GM18873 (cell line): ENCODE measurements around the gene JAG1.

Source experiments
- ATAC-seq: cut with Tn5 transposase; IDR thresholded peaks from one replicate; pipeline ENCODE4 v1.9.1; 2021; ENCODE audit warnings: mild to moderate bottlenecking, moderate library complexity, moderate number of reproducible peaks; ENCODE audit not compliant: unreplicated experiment, low FRiP score

Gene JAG1

DNA sequence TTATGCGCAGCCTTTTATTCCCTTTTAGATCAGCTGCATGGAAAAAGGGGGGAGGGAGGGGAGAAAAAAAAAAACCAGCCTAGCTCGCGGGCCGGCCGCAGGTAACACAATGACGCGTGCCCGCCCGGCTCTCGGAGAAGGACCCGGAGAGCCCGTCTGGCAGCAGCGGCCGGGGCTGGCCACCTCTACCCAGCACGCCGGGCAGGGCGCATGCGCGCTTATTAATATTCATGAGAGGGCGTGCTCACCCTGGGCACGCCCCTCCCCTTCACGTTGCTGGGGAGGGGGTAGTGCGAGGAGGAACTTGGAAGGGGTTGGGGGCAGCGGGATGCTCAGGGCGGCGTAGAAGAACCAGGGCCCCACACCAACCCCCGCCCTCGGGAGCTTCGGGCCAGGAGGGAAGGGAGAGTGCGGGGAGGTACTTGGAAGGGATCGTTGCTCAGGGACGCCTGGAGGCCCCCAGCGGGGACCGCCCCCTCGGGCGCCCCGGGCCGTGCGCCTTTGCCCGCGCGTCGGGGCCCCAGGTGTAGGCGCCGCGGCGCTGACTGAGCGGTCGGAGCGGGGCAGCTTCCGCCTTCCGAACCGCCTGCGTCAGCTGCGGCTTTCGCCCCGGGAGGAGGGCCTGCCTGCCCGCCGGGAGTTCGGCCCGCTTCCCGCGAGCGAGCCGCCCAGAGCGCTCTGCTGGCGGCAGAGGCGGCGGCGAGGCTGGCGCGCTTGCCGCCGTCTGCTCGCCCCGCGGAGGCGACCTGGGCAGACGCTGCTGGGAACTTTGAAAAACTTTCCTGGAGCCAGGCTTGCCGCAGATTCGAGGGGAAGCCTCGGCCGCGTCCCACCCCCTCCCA is at the start of gene JAG1:
TSS of gene JAG1 (minus strand) at position 158 of the 842 bp plus-strand sequence. CDS start 469 bp downstream, outside the sequence.
- peak; percentile 53 for ATAC-seq

DNA sequence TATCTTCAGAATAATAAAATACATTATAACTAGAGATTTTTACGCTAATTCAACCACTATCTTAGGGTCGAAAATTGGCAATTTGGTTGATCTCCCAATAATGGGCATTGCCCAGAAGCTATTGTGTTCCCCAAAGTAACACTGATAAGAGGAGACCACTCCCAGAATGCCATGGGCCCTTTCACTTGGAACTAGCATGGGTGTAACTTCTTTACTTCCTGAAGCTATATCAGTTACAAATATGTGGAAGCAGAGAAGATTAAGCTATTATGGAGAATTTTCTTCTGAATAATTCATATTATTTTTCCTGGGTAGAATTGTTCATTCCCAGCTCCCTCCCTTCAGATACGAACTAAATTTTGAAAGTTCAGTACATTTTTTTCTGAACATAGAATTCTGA is 48.2 kb upstream of the JAG1 start:
- no peak for ATAC-seq

DNA sequence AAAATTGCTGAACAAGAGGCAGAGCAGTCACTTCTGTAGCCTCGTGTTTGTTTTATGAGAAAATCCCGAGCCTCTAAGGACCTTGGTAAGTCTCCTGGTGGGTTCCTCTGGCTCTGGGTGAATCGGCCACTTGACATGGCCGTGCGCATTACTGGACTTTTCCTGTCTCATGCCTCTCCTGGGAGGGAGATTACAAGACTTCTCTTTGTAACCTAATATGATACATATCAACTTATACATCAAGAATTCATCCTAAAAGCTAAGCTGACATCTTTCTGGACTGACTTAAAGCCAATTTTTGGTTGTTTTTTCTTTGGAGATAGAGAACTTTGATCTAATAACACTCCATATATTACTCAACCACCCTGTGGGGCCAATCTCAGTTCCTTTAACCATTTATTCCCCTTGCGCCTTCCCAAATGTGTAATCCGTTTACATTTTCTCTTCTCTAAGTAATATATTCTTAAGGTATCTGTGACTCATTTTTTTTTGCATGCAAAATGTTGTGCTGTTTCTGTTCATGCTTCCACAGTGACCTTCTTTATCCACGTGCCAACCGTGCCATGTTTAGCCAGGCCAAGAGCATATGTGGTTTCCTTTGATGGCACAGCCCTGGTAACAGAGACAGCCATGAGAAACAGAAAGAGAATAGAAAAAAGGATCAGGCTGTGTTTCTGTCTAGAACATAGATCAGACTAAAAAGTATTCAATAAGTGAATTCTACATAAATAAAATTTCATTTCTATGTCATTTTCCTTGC is 47.5 kb upstream of the JAG1 start:
- ATAC-seq, result no peak

DNA sequence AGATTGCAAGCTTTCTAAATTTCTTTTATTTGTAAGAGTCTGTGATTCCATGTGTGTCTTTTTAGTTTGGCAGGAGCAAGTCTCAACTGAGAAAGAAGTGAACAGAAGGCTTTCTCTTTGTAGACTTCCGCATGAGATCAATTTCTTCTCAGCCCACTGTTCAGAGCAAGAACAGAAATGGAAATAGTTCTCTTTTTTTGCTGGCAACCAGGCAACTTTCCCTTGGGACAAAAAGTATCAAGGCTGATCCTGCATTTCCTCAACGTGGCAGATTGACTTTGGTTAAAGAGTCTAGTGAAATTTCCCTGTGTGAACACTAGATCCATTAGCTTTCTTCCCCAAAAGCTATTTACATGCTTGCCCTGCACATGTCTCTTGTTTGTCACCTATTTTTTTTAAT is 46.8 kb upstream of the JAG1 start:
- ATAC-seq, result no peak

DNA sequence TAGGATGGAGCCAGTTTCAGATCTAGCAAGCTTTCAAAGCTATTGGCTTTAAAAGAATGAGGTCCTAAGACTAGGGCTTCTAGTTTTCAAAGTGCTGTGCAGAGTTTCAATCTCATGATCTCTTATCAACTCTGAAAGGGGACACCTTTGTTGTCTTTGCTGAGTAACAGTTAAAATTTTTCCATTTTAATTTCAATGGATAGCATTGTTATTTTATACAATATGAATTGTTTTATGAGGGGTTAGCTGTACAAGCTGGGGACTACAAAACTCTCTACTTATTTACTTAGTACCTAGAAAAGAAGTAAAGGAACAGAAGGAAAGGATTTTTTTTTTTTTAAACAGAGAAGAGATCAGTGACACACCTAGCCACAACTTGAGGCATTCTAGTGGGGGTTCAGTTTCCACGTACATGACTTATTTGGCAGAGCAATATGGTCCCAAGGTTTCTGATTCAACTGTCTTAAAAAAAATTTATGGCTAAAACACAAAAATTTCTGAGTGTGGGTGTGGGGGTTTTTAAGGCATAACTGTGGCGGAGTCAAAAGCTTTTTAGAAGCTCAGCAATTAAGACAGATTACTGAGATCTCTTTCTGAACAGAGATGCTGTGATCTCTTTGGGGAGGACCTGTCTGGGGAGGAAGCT is 46.1 kb upstream of the JAG1 start:
- no peak for ATAC-seq

DNA sequence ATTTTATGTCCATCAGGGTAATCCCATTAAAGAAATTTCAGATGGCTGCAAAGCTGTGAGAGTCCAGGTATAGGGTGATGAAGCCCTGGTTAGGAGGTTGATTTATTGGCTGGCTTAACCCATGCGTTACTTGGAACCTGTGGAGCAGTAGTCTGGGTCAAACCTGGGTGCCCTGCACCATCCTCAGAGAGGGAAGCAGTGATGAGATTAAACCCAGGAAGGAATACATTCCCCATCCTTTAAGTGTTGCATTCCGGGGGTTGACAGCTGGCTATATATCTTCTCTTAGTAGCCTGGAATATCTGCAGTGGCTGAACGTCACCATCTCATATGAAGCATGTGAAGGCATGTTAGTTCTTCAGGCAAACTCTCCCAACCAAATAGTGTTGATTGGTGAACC is 44.9 kb upstream of the JAG1 start:
- ATAC-seq, result no peak

DNA sequence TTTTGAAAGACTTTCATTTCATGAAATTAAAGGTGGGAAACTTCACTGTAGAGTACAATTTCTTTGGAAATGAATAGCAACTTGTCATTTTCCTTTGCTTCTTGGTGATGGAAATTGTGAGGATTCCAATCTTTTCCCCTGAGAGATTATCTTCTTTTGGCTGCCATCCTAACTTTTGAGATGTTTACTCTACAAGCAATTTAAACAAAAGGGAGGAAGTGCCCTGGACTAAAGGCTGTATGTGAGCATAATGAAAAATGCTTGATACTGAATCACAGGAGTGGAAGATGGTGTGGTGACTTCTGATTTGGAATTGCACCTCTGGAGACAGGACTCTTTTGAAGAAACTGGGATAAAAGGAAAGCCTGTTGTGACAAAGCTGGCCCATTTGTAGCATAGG is 43.1 kb upstream of the JAG1 start:
- ATAC-seq, result no peak

DNA sequence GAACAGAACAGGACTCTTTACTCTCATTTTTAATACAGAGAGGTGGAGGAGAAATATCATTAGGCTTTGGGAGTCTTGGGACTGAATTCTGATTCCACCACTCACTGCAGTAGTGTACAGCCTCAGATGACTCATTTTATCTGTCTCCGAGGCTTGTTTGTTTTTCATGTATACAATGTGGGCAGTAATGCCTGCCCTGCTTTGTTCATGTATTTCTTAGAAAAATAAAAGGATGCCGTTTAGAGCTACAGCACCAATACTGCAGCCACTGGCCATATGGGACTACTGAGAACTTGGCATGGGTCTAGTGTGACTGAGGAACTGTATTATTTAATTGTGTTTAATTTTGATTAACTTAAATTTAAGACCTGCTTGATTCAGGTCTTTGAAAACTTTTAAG is 41.2 kb upstream of the JAG1 start:
- ATAC-seq, result no peak

DNA sequence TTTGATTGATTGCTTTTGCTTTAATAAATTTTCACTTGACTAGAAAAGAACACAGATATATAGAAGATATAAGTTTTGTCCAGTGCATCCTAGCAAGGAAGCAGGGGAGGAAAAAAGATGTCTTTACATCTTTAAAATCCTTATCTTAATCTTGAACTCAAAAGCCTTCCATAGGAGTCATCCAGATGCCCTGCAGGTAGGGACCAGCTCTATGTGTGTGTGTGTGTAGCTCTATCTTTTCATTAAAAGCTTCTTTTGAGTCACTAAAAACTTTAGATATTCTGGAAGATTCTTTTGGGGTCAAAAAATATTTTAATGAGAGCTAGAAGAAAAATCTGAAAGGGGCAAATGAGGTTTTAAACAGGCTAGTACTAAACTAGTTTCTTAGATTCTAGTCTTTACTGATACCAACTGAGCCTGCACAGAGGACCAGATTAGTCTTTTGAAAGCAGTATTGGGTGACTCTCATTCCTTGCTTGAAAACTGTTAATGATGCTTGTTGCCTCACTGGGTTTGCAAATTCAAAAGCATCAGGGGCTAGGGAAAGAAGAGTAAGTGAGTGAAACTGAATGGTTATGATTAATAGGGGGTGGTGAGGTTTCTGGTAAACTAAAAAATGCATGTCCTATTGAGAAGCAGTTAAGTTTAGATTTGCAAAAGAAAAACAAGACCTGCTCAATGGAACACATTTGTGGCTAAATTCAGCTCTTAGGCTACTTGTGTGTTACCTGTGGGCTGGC is 40.6 kb upstream of the JAG1 start:
- ATAC-seq, result no peak

DNA sequence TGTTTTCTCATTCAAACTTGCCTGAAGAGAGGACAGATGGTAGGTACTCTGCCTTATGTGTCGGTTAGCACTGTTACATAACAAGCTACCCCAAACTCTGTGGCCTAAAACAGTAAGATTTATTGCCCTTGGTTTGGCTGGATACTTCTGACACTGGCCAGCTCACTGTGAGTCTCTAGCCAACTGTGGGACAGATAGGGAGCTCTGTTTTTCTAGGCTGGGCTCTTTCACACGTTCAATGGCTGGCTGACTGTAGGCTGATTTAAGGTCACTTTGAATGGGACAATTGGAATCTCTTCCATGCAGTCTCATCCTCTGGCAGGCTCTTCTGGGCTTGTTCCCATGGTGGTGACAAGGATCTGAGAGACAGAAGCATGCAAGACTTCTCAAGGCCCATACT is 39.4 kb upstream of the JAG1 start:
- ATAC-seq, result no peak

DNA sequence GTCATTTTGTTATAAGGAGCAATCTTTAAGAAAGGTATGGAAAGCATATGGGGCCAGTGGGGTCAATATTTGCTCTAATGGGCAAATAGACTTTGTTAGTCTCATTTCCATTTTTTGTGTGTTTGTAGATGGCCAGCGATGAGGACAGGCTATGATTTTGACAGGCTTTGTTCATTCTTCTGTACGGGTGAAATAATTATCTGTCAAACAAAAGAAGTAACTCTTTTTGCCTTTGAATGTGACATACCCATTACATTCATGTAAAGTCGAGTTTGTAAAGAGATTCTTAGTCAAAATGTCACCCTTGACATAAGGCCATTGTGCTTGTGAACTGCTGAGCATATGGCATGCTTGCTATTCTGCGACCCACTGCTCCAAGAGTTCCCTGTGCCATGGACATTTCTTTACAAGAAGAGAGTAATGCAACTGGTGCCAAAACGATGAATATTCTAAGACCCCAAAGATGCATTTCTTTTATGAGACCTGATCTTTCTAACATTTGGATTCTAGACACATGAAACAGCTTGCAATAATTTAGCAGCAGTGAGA is 38.2 kb upstream of the JAG1 start:
- ATAC-seq, result no peak

DNA sequence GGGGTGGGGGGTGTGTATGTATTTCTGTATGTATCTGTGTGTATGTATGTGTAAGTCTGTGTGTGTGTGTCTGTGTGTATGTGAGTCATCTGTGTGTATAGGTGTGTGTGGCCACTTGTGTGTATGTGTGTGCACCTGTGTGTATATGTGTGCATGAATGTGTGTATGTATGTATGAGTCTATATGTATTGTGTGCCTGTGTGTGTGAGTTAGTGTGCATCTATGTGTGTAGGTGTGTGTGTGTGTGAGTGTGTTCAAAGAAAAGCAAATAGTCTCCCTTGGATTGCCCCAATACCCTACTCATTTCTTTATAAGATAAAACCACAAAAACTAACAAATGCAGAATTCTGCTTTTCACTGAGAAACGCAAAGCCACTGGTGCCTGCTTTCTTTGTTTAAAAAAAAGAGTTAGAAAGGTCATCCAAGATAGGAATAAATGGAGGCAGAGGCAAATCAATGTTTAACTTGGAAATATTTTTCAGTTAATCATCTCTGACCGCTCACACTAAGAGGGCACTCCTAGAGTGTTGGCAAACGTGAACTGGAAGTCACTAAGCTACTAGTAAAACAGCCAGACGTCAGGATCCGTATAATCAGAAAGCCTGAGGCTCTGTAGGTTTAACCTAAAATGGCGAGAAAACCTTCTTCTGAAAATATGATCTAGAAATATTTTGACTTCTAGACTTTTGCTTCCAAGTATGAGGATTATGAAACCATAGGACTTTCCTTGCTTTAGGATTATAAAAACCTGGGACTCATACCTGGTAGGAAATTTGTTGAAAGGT is 37.4 kb upstream of the JAG1 start:
- ATAC-seq, result no peak

DNA sequence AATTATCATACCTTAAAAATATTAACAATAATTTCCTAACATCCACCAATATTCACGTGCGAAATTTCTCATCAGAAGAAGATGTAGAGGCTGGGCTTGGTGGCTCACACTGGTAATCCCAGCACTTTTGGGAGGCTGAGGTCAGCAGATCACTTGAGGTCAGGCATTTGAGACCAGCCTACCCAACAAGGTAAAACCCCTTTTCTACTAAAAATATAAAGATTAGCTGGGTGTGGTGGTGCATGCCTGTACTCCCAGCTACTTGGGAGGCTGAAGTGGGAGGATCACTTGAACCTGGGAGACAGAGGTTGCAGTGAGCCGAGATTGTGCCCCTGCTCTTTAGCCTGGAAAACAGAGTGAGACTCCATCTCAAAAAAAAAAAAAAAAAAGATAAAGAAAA is 36.1 kb upstream of the JAG1 start:
- no peak for ATAC-seq

DNA sequence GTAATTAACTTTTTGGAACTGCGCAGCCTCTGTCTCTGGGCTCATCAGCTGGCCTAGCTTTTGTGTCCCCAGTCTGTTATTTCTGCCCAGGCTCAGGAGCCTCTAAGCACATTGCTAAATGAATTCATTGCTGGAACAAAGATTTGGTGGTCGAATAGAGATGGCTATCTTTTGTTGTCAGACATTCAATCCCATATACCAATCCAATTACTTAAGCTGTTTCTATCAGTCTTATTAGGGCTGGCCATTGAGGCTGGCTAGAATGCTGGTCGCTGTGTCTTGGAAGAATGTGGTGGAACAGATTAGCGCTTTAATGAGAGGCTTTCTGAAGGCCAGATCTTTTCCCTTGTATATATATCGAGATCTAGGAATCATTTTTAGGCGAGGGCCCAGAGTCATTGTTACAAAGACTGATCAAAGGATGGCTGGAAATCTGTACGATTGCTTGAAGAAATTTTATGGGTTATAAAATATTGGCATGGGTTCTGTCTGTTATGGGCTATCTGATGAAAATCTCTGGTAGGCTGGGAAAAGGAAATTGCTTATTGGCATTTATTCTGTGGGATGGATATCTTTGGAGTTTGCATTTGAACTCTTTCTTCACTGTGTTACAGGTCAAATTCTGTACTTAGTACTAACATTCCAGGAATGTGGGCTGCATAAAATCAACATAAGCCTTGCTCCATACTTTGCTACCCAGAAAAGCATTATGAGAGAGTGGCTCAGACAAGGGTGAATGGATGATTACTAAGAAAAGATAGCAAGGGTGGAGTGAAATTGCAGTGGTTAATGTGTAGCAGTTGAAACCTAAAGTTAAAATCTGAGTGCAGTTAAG is 34.8 kb upstream of the JAG1 start:
- ATAC-seq, result no peak

DNA sequence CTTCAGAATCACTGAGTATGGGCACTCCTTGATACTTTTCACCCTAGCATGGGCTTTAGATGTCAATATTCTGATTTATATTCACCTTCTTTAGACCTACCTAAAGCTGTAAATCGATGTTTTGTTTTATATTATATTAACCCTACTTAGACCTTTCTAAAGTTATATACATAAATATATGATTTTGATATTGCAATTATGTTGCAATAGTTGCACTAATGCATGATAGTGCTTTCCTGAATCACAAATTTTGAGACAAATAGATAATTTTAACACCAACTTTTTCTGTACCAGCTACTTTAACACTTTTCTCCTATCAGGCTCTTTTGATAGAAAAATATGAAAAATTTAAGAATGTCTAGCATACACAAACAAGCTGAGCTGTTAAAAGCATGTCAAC is 34.0 kb upstream of the JAG1 start:
- ATAC-seq, result no peak

DNA sequence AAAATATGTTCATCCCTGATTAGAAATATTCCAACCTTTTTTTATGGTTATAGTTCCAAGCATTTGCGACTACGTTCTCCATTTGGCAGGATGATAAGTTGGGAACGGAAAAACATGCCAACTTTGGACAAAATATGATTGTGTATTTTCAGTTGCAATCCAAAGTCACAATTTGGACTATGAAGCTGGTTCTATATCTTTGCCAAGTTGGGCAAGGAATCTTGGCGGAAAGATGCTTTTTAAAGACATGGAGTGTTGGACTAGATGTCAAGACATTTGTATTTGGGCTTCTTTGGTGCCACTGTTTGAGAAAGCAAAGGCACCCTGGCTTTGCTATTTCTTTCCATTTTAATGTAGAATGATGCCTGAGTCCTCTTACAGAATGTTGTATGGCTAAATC is 33.3 kb upstream of the JAG1 start:
- no peak for ATAC-seq

DNA sequence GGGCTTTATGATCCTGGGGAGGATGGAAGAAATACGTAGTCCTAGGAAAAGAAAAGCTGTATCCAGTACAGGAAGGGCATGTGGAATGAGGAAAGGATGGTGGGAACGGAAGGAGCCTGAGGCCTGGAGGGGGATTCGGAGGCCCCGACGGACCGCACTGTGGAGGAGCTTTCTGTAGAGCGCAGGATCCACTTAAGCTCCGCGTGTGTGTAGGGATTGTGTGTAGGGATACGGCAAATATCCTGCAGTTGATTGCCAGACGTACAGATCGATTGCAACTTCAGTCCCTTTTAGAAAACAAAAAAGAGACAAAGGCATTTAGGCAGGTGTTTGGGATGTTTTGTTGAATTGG is 32.6 kb upstream of the JAG1 start:
- ATAC-seq, result no peak

DNA sequence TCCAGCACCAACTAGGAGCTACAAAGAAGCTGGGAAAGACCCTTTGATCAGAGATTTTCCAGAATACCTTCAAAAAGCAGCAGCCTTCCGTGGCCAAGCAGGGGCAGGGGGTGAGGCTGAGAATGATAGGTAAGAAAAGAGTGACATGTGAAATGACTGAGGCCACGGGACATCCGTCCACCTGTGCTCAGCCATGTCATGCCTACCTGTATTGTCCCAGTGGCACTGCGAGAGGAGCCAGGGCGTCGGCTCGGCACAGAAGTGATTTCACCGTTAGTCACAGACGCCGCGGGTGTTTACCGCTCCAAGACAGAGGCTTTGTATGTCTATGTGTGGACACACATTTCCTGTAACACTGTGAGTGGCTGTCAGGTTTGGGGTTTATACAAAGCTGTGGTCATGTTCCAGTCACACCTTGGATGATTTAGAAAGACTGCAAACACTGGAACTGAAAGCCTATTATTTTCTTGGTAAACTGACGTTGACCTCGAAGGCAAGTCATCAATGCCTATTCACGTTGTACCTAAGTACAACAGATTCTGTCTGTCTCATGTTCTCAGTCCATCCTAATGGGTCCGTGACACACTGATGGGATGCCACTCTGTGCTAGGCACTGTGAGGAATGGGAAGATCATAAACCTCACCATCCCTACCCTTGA is 32.1 kb upstream of the JAG1 start:
- no peak for ATAC-seq
